A673 (cell line): Measurements from ENCODE around the gene ARHGAP12. TPM values are rescaled to one million over a fixed set of nuclear protein-coding genes. Genes with fewer than 3 reads are reported as not detected.

ENCODE experiments used
- BruUV-seq: library from RNA; stranded (reverse); fragments of 400-500 nt; replicated peaks from 2 replicates; lab custom pipeline; 2021; lab: Mats Ljungman, UMichigan
- CTCF ChIA-PET: fragments of 300-600 bp; sonication (Branson Sonifier 250); formaldehyde crosslinking; loops from one replicate; lab custom pipeline; 2022; ENCODE audit warnings: antibody characterized with exemption; lab: Charles Lee
- POLR2A ChIA-PET: fragments of 300-600 bp; sonication (Branson Sonifier 250); formaldehyde crosslinking; loops from one replicate; lab custom pipeline; 2022; ENCODE audit warnings: antibody characterized with exemption; ENCODE audit not compliant: low non-redundant PET; lab: Charles Lee
- DNase-seq: peaks from one replicate; pipeline ENCODE4 v3.0.0-alpha.2; 2015; ENCODE audit warnings: low spot score
- H3K27ac ChIP-seq: fragments of 200-600 bp; sonication (generic); 2 replicates; pipeline ENCODE4 v1.5.1; 2016; ENCODE audit warnings: mixed run types, low read depth, mild to moderate bottlenecking, mixed read lengths, antibody characterized with exemption, low read length; ENCODE audit not compliant: poor library complexity, severe bottlenecking
- H3K27me3 ChIP-seq: fragments of 200-600 bp; sonication (generic); replicated peaks from 2 replicates; pipeline ENCODE4 v1.6.1; 2017; ENCODE audit warnings: mixed run types, low read depth, mild to moderate bottlenecking, mixed read lengths, antibody characterized with exemption, low read length; ENCODE audit not compliant: insufficient read depth, poor library complexity
- H3K36me3 ChIP-seq: fragments of 200-600 bp; sonication (generic); 2 replicates; pipeline ENCODE4 v1.6.1; 2016; ENCODE audit warnings: mixed run types, mild to moderate bottlenecking, mixed read lengths, antibody characterized with exemption, low read length; ENCODE audit not compliant: insufficient read depth, poor library complexity, severe bottlenecking
- H3K4me1 ChIP-seq: fragments of 200-600 bp; sonication (generic); 2 replicates; pipeline ENCODE4 v1.6.1; 2017; ENCODE audit warnings: mixed run types, mild to moderate bottlenecking, mixed read lengths, antibody characterized with exemption, low read length; ENCODE audit not compliant: insufficient read depth, poor library complexity, severe bottlenecking
- H3K4me3 ChIP-seq: fragments of 200-600 bp; sonication (generic); 2 replicates; pipeline ENCODE4 v1.5.1; 2016; ENCODE audit warnings: low read depth, mixed run types, mild to moderate bottlenecking, mixed read lengths, low read length; ENCODE audit not compliant: poor library complexity, severe bottlenecking
- H3K9me3 ChIP-seq: fragments of 200-600 bp; sonication (generic); 2 replicates; pipeline ENCODE4 v1.6.1; 2016; ENCODE audit warnings: mixed run types, low read depth, mild to moderate bottlenecking, mixed read lengths, antibody characterized with exemption, low read length; ENCODE audit not compliant: poor library complexity, severe bottlenecking
- EZH2 ChIP-seq: fragments of 200-600 bp; sonication (generic); IDR thresholded peaks from 2 replicates; pipeline ENCODE4 v1.6.1; 2017; ENCODE audit warnings: borderline replicate concordance, low read depth, mild to moderate bottlenecking, mixed read lengths, antibody characterized with exemption, low read length; ENCODE audit not compliant: poor library complexity, severe bottlenecking
- intact Hi-C: fragments of 100-400 bp; cut with micrococcal nuclease; formaldehyde crosslinking; loops from one replicate; pipeline ENCODE4 v1.10.0; 2022; ENCODE audit not compliant: unreplicated experiment
- total RNA-seq: library from RNA; stranded (reverse); gene quantifications from 2 replicates; pipeline ENCODE4 v1.2.3, GENCODE V29; 2021
- TF ChIP-seq, protein P1 (sequence below): fragments of 300-800, 200-600 bp; sonication (generic); conservative IDR thresholded peaks from 2 replicates; pipeline ENCODE4 v1.5.1; 2017; ENCODE audit warnings: low read depth, mild to moderate bottlenecking, antibody characterized with exemption, low read length, moderate library complexity, mixed read lengths

ARHGAP12 gene
- total RNA-seq, 1 experiment from 2014 or later: 30.0 TPM

DNA sequence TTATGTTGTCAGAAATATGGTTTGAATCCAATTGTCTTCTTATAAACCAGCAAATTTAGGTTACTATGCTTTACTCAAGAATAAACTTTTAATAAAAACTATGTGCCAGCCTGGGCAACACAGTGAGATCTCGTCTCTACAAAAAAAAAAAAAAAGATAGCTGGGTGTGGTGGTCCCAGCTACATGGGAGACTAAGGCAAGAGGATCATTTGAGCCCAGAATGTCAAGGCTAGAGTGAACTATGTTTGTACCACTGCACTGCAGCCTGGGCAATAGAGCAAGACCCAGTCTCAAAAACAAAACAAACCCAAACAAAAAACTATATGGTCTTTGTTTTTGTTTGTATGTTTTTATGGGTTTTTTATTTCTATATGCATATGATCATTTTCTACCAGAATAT, 7.5 kb upstream of the ARHGAP12 start:
- intact Hi-C loops: no loop called here
- no peak for TF ChIP-seq EZH2
- TF ChIP-seq, protein P1, sequence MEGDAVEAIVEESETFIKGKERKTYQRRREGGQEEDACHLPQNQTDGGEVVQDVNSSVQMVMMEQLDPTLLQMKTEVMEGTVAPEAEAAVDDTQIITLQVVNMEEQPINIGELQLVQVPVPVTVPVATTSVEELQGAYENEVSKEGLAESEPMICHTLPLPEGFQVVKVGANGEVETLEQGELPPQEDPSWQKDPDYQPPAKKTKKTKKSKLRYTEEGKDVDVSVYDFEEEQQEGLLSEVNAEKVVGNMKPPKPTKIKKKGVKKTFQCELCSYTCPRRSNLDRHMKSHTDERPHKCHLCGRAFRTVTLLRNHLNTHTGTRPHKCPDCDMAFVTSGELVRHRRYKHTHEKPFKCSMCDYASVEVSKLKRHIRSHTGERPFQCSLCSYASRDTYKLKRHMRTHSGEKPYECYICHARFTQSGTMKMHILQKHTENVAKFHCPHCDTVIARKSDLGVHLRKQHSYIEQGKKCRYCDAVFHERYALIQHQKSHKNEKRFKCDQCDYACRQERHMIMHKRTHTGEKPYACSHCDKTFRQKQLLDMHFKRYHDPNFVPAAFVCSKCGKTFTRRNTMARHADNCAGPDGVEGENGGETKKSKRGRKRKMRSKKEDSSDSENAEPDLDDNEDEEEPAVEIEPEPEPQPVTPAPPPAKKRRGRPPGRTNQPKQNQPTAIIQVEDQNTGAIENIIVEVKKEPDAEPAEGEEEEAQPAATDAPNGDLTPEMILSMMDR: no peak
- POLR2A ChIA-PET: no interaction called here

DNA sequence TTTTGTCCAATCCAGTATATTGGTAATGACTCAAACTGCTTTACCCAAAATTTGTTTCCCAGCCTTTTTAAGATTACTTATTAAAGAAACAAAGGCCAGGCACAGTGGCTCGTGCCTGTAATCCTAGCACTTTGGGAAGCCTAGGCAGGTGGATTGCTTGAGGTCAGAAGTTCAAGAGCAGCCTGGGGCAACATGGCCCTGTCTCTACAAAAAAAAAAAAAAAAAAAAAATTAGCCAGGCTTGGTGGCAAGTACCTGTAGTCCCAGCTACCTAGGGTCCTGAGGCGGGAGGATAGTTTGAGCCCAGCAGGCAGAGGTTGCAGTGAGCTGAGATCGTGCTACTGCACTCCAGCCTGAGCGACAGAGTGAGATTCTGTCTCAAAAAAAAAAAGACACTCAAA, 7.0 kb upstream of the ARHGAP12 start:
- H3K27ac ChIP-seq: no peak overlapping the region
- ChIA-PET POLR2A (no interaction called here), CTCF (no interaction called here)
- TF ChIP-seq, protein P1: no peak
- no peak for TF ChIP-seq EZH2
- intact Hi-C loops: no loop called here
- H3K9me3 ChIP-seq: no peaks in the 10 kb centered on the region
- no peak overlapping the region for H3K4me3 ChIP-seq
- H3K36me3 ChIP-seq: no peaks in the 10 kb centered on the region
- DNase-seq: no peak
- BruUV-seq: no TSS peak
- H3K4me1 ChIP-seq: peaks cover 16% of the 10 kb centered on the region
- no peaks in the 10 kb centered on the region for H3K27me3 ChIP-seq

More for the DNA sequence above, 7.5 kb upstream of the ARHGAP12 start:
- no peaks in the 10 kb centered on the region for H3K9me3 ChIP-seq
- no TSS peak for BruUV-seq
- no peaks in the 10 kb centered on the region for H3K27me3 ChIP-seq
- DNase-seq: no peak
- no peaks in the 10 kb centered on the region for H3K36me3 ChIP-seq
- peaks cover 16% of the 10 kb centered on the region for H3K4me1 ChIP-seq
- H3K4me3 ChIP-seq: no peak overlapping the region
- H3K27ac ChIP-seq: no peak overlapping the region
- CTCF ChIA-PET: interaction anchor here (0.5 to 0.6 kb wide), 2 partner anchors 9 to 1991 kb away, joined by 3 read pairs; no protein-coding TSS in a partner anchor

DNA sequence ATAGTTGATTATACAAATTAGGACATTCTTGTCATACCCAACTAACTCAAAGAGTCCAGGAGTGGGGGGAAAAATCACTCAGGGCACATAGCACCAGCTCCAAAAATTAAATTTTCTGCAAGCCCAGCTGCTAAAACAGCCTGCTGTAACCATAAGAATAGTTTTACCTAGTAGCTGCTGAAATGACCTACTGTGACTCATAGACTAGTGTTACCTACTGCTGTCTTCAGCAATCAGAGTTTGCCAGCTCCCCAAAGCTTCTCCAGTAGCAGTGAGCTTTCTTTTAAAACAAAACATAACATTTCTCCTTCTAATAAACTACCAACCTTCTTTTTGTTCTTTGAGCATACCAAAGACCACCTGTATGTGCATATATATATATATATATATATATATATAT, 4.2 kb upstream of the ARHGAP12 start:
- CTCF ChIA-PET: no interaction called here
- Histone ChIP-seq H3K36me3 (no peaks in the 10 kb centered on the region), H3K27me3 (no peaks in the 10 kb centered on the region), H3K9me3 (no peaks in the 10 kb centered on the region), H3K4me3 (no peak overlapping the region), H3K27ac (no peak overlapping the region), H3K4me1 (peaks cover 4% of the 10 kb centered on the region)
- DNase-seq: no peak
- TF ChIP-seq, protein P1: no peak
- TF ChIP-seq EZH2: no peak
- BruUV-seq: no TSS peak
- intact Hi-C loops: no loop called here
- POLR2A ChIA-PET: no interaction called here
